Measurements from ENCODE around the gene SQOR. TPM values are rescaled to one million over a fixed set of nuclear protein-coding genes. Genes with fewer than 3 reads are reported as not detected.

The SQOR gene
- total and polyA plus RNA-seq, 5 donors from 2014 or later: 47.3 to 160 (median 112) TPM

GRCh38 chr15:45606841-45607240 lies 28.0 kb upstream of the SQOR start:
- H3K4me1 Mint-ChIP-seq: peaks cover 4 to 26% (median 10%) of the 10 kb centered on the region in 4 donors
- H3K9me3 ChIP-seq (ENCODE audit: control insufficient read depth in 2 of 2, low read length in 2 of 2): no peaks in the 10 kb centered on the region
- no peaks in the 10 kb centered on the region for H3K9me3 Mint-ChIP-seq
- no peak overlapping the region for H3K4me3 ChIP-seq (ENCODE audit: low read depth, low read length)
- H3K27me3 ChIP-seq (ENCODE audit: control insufficient read depth, insufficient read depth, low read length): no peaks in the 10 kb centered on the region
- ATAC-seq (ENCODE audit: low read depth in 2 of 2) (no peak), DNase-seq (no peak)
- H3K36me3 Mint-ChIP-seq: peaks cover 12% of the 10 kb centered on the region
- H3K4me3 Mint-ChIP-seq: no peak overlapping the region
- H3K27me3 Mint-ChIP-seq: no peaks in the 10 kb centered on the region
- no peaks in the 10 kb centered on the region for H3K4me1 ChIP-seq (ENCODE audit: control insufficient read depth, insufficient read depth, low read length, poor library complexity, severe bottlenecking)
- no peak overlapping the region for H3K27ac ChIP-seq (ENCODE audit: insufficient read depth, low read length, poor library complexity, severe bottlenecking)
- no peak overlapping the region for H3K27ac Mint-ChIP-seq
- peaks cover 26% of the 10 kb centered on the region for H3K36me3 ChIP-seq (ENCODE audit: control insufficient read depth, insufficient read depth, low read length)

- H3K36me3 Mint-ChIP-seq: peaks cover 7% of the 10 kb centered on the region
- no peak overlapping the region for H3K4me3 Mint-ChIP-seq
- H3K27ac ChIP-seq (ENCODE audit: insufficient read depth, low read length, poor library complexity, severe bottlenecking): no peak overlapping the region
- no peaks in the 10 kb centered on the region for H3K4me1 ChIP-seq (ENCODE audit: control insufficient read depth, insufficient read depth, low read length, poor library complexity, severe bottlenecking)
- no peak overlapping the region for H3K4me3 ChIP-seq (ENCODE audit: low read depth, low read length)
- peaks cover 0 to 7% (median 2%) of the 10 kb centered on the region in 4 donors for H3K4me1 Mint-ChIP-seq
- no peaks in the 10 kb centered on the region for H3K9me3 ChIP-seq (ENCODE audit: control insufficient read depth in 2 of 2, low read length in 2 of 2)
- H3K27ac Mint-ChIP-seq: no peak overlapping the region
- H3K9me3 Mint-ChIP-seq: no peaks in the 10 kb centered on the region
- no peaks in the 10 kb centered on the region for H3K27me3 ChIP-seq (ENCODE audit: control insufficient read depth, insufficient read depth, low read length)
- no peaks in the 10 kb centered on the region for H3K27me3 Mint-ChIP-seq
- peaks cover 16% of the 10 kb centered on the region for H3K36me3 ChIP-seq (ENCODE audit: control insufficient read depth, insufficient read depth, low read length)
- DNase-seq (peak in 1 of 3 donors; percentile 39), ATAC-seq (ENCODE audit: low read depth in 2 of 2) (no peak)
These were observed 23.5 kb upstream of the SQOR start for GRCh38 chr15:45611305-45611704.

- ATAC-seq (ENCODE audit: low read depth in 2 of 2): no peak
- H3K4me1 ChIP-seq (ENCODE audit: control insufficient read depth, insufficient read depth, low read length, poor library complexity, severe bottlenecking): no peaks in the 10 kb centered on the region
These were observed 21.9 kb upstream of the SQOR start for GRCh38 chr15:45612790-45613415.

GRCh38 chr15:45616901-45617323 lies 17.9 kb upstream of the SQOR start:
- Histone ChIP-seq H3K9me3 (ENCODE audit: control insufficient read depth in 2 of 2, low read length in 2 of 2) (no peaks in the 10 kb centered on the region), H3K36me3 (ENCODE audit: control insufficient read depth, insufficient read depth, low read length) (no peaks in the 10 kb centered on the region), H3K27ac (ENCODE audit: insufficient read depth, low read length, poor library complexity, severe bottlenecking) (no peak overlapping the region), H3K4me1 (ENCODE audit: control insufficient read depth, insufficient read depth, low read length, poor library complexity, severe bottlenecking) (no peaks in the 10 kb centered on the region), H3K27me3 (ENCODE audit: control insufficient read depth, insufficient read depth, low read length) (no peaks in the 10 kb centered on the region), H3K4me3 (ENCODE audit: low read depth, low read length) (no peak overlapping the region)
- DNase-seq: no peak
- Mint-ChIP-seq H3K27me3 (peaks cover 4% of the 10 kb centered on the region), H3K9me3 (no peaks in the 10 kb centered on the region), H3K4me3 (no peak overlapping the region), H3K36me3 (no peaks in the 10 kb centered on the region), H3K27ac (no peak overlapping the region), H3K4me1 (peaks cover 0 to 4% (median 0%) of the 10 kb centered on the region in 4 donors)
- ATAC-seq (ENCODE audit: low read depth in 2 of 2): no peak

More at GRCh38 chr15:45612790-45613415, 21.9 kb upstream of the SQOR start:
- Mint-ChIP-seq H3K27me3 (no peaks in the 10 kb centered on the region), H3K9me3 (no peaks in the 10 kb centered on the region), H3K4me3 (no peak overlapping the region), H3K36me3 (no peaks in the 10 kb centered on the region), H3K27ac (peak overlapping the region in 2 of 3 donors; percentile 39 to 84), H3K4me1 (peaks cover 0 to 7% (median 2%) of the 10 kb centered on the region in 4 donors)
- DNase-seq: no peak
- H3K27ac ChIP-seq (ENCODE audit: insufficient read depth, low read length, poor library complexity, severe bottlenecking): no peak overlapping the region
- peaks cover 7% of the 10 kb centered on the region for H3K36me3 ChIP-seq (ENCODE audit: control insufficient read depth, insufficient read depth, low read length)
- H3K4me3 ChIP-seq (ENCODE audit: low read depth, low read length): no peak overlapping the region
- no peaks in the 10 kb centered on the region for H3K27me3 ChIP-seq (ENCODE audit: control insufficient read depth, insufficient read depth, low read length)
- H3K9me3 ChIP-seq (ENCODE audit: control insufficient read depth in 2 of 2, low read length in 2 of 2): no peaks in the 10 kb centered on the region

- H3K4me1 Mint-ChIP-seq: no peaks in the 10 kb centered on the region
- DNase-seq (peak in 1 of 3 donors; percentile 52), ATAC-seq (ENCODE audit: low read depth in 2 of 2) (peak in 1 of 2 donors; percentile 43)
- H3K4me3 Mint-ChIP-seq: no peak overlapping the region
- Histone ChIP-seq H3K4me1 (ENCODE audit: control insufficient read depth, insufficient read depth, low read length, poor library complexity, severe bottlenecking) (no peaks in the 10 kb centered on the region), H3K36me3 (ENCODE audit: control insufficient read depth, insufficient read depth, low read length) (no peaks in the 10 kb centered on the region), H3K27ac (ENCODE audit: insufficient read depth, low read length, poor library complexity, severe bottlenecking) (no peak overlapping the region), H3K9me3 (ENCODE audit: control insufficient read depth in 2 of 2, low read length in 2 of 2) (no peaks in the 10 kb centered on the region), H3K27me3 (ENCODE audit: control insufficient read depth, insufficient read depth, low read length) (no peaks in the 10 kb centered on the region), H3K4me3 (ENCODE audit: low read depth, low read length) (no peak overlapping the region)
- H3K9me3 Mint-ChIP-seq: peaks cover 0 to 6% (median 0%) of the 10 kb centered on the region in 7 donors
- peaks cover 4% of the 10 kb centered on the region for H3K27me3 Mint-ChIP-seq
- peaks cover 4% of the 10 kb centered on the region for H3K36me3 Mint-ChIP-seq
- H3K27ac Mint-ChIP-seq: no peak overlapping the region
These were observed 16.0 kb upstream of the SQOR start for GRCh38 chr15:45618813-45619212.

- Mint-ChIP-seq H3K27ac (no peak overlapping the region), H3K9me3 (peaks cover 0 to 30% (median 9%) of the 10 kb centered on the region in 7 donors), H3K4me3 (peak overlapping the region in 1 of 4 donors; percentile 76), H3K36me3 (peaks cover 7% of the 10 kb centered on the region), H3K4me1 (peaks cover 0 to 4% (median 1%) of the 10 kb centered on the region in 4 donors), H3K27me3 (peaks cover 5% of the 10 kb centered on the region)
- H3K27ac ChIP-seq (ENCODE audit: insufficient read depth, low read length, poor library complexity, severe bottlenecking): no peak overlapping the region
- no peak overlapping the region for H3K4me3 ChIP-seq (ENCODE audit: low read depth, low read length)
- no peak for DNase-seq
- H3K36me3 ChIP-seq (ENCODE audit: control insufficient read depth, insufficient read depth, low read length): no peaks in the 10 kb centered on the region
- H3K27me3 ChIP-seq (ENCODE audit: control insufficient read depth, insufficient read depth, low read length): peaks cover 2% of the 10 kb centered on the region
- ATAC-seq (ENCODE audit: low read depth in 2 of 2): no peak
- H3K9me3 ChIP-seq (ENCODE audit: control insufficient read depth in 2 of 2, low read length in 2 of 2): peaks cover 12 to 18% of the 10 kb centered on the region in 2 experiments
- H3K4me1 ChIP-seq (ENCODE audit: control insufficient read depth, insufficient read depth, low read length, poor library complexity, severe bottlenecking): no peaks in the 10 kb centered on the region
These were observed 6.7 kb upstream of the SQOR start for GRCh38 chr15:45628136-45628535.

GRCh38 chr15:45630917-45631691 lies 3.7 kb upstream of the SQOR start:
- H3K9me3 Mint-ChIP-seq: peaks cover 0 to 12% (median 6%) of the 10 kb centered on the region in 7 donors
- Histone ChIP-seq H3K4me1 (ENCODE audit: control insufficient read depth, insufficient read depth, low read length, poor library complexity, severe bottlenecking) (peaks cover 11% of the 10 kb centered on the region), H3K27me3 (ENCODE audit: control insufficient read depth, insufficient read depth, low read length) (peaks cover 2% of the 10 kb centered on the region), H3K36me3 (ENCODE audit: control insufficient read depth, insufficient read depth, low read length) (no peaks in the 10 kb centered on the region), H3K4me3 (ENCODE audit: low read depth, low read length) (no peak overlapping the region), H3K27ac (ENCODE audit: insufficient read depth, low read length, poor library complexity, severe bottlenecking) (no peak overlapping the region), H3K9me3 (ENCODE audit: control insufficient read depth in 2 of 2, low read length in 2 of 2) (peaks cover 7 to 13% of the 10 kb centered on the region in 2 experiments)
- H3K27me3 Mint-ChIP-seq: peaks cover 5% of the 10 kb centered on the region
- ATAC-seq (ENCODE audit: low read depth in 2 of 2) (no peak), DNase-seq (no peak)
- peaks cover 1 to 12% (median 9%) of the 10 kb centered on the region in 4 donors for H3K4me1 Mint-ChIP-seq
- H3K4me3 Mint-ChIP-seq: peak overlapping the region in 1 of 4 donors; percentile 34
- peak overlapping the region in 2 of 3 donors; percentile 21 to 50 for H3K27ac Mint-ChIP-seq
- H3K36me3 Mint-ChIP-seq: peaks cover under 1% of the 10 kb centered on the region

Measured in CD4-positive, CD25-positive, alpha-beta regulatory T cell (primary cell).